A549 (cell line): ENCODE results near the gene HOXA2. TPM values are rescaled to one million over a fixed set of nuclear protein-coding genes. Genes with fewer than 3 reads are reported as not detected.

Source experiments
- ATAC-seq, 2 experiments: fragments of 200-7000 bp in 1 of 2; fragments of >200 bp in 1 of 2; cut with Nextera tagmentation in 1 of 2; cut with Tn5 transposase in 1 of 2; 3 replicates each; pipeline versions ENCODE4 v1.8.0 to v1.9.1; 2018 to 2020; ENCODE audit warnings: mild to moderate bottlenecking in 1 of 2, moderate library complexity in 1 of 2
- CTCF ChIA-PET: fragments of 300-600 bp; sonication (Branson Sonifier 250); formaldehyde crosslinking; extraction: SDS; loops from one replicate; lab custom pipeline; 2021; ENCODE audit warnings: antibody characterized with exemption, inconsistent platforms; lab: Yijun Ruan, JAX
- POLR2A ChIA-PET: fragments of 350-600 bp; formaldehyde crosslinking; extraction: SDS; loops from one replicate; lab custom pipeline; 2021; ENCODE audit warnings: antibody characterized with exemption, inconsistent platforms; lab: Yijun Ruan, JAX
- DNase-seq, 2 experiments: peaks; one replicate each; pipeline versions ENCODE4 v3.0.0 to v3.0.0-alpha.2; 2011 to 2016; ENCODE audit warnings: low read depth in 1 of 2, low spot score in 1 of 2
- FAIRE-seq: peaks from 2 replicates; lab custom pipeline; 2011; peaks lifted over from hg19 to GRCh38; lab: Jason Lieb, UNC
- H3K27ac ChIP-seq, 2 experiments: fragments of >200 bp; sonication (Bioruptor Twin); formaldehyde crosslinking; 3 replicates each; pipeline ENCODE4 v1.5.1; 2016 to 2017
- H3K4me1 ChIP-seq: fragments of >200 bp; sonication (Bioruptor Twin); formaldehyde crosslinking; 3 replicates; pipeline ENCODE4 v1.6.1; 2016
- H3K4me2 ChIP-seq: fragments of >200 bp; sonication (Bioruptor Twin); formaldehyde crosslinking; 3 replicates; pipeline ENCODE4 v1.6.1; 2016
- H3K4me3 ChIP-seq: fragments of >200 bp; sonication (Bioruptor Twin); formaldehyde crosslinking; 3 replicates; pipeline ENCODE4 v1.5.1; 2016
- H3K9me3 ChIP-seq: fragments of >200 bp; sonication (Bioruptor Twin); formaldehyde crosslinking; 3 replicates; pipeline ENCODE4 v1.6.1; 2016
- CBX2 ChIP-seq: fragments of 200-600 bp; sonication (generic); IDR thresholded peaks from 2 replicates; pipeline ENCODE4 v1.6.1; 2016; ENCODE audit warnings: low read depth, mild to moderate bottlenecking, borderline replicate concordance
- ELK1 ChIP-seq: fragments of 150-350 bp; IDR thresholded peaks from 2 replicates; pipeline ENCODE4 v1.6.1; 2014; ENCODE audit warnings: low read depth, mild to moderate bottlenecking, low read length
- EP300 ChIP-seq, 2 experiments: fragments of >200 bp; sonication (Bioruptor Twin); formaldehyde crosslinking; IDR thresholded peaks; 2 replicates in 1 of 2; 3 replicates in 1 of 2; pipeline ENCODE4 v1.6.1; 2016 to 2017
- JUN ChIP-seq, 2 experiments: fragments of >200 bp; sonication (Bioruptor Twin); formaldehyde crosslinking; IDR thresholded peaks; 2 replicates in 1 of 2; 3 replicates in 1 of 2; pipeline ENCODE4 v1.6.1; 2016 to 2017
- KDM5A ChIP-seq: fragments of 200-600 bp; sonication (generic); IDR thresholded peaks from 2 replicates; pipeline ENCODE4 v1.6.1; 2016; ENCODE audit warnings: antibody characterized with exemption, mild to moderate bottlenecking
- RCOR1 ChIP-seq: fragments of 150-350 bp; IDR thresholded peaks from 2 replicates; pipeline ENCODE4 v1.6.1; 2014; ENCODE audit warnings: antibody characterized with exemption, low read length, low read depth
- REST ChIP-seq: fragments of 200-600 bp; sonication (generic); IDR thresholded peaks from 2 replicates; pipeline ENCODE4 v1.6.1; 2016; ENCODE audit warnings: antibody characterized with exemption, mild to moderate bottlenecking, moderate library complexity
- RNF2 ChIP-seq: fragments of 200-600 bp; sonication (generic); IDR thresholded peaks from 2 replicates; pipeline ENCODE4 v1.6.1; 2016; ENCODE audit warnings: low read depth, mild to moderate bottlenecking, antibody characterized with exemption, moderate library complexity, borderline replicate concordance
- USF2 ChIP-seq: fragments of 450-650 bp; IDR thresholded peaks from 2 replicates; pipeline ENCODE4 v1.6.1; 2014; ENCODE audit warnings: antibody characterized with exemption
- ZFP36 ChIP-seq: fragments of 450-650 bp; IDR thresholded peaks from 2 replicates; pipeline ENCODE4 v1.6.1; 2014; ENCODE audit warnings: borderline replicate concordance; ENCODE audit not compliant: partially characterized antibody
- WGBS: methylation state at CpG from one replicate; pipeline ENCODE4 v1.1.6; 2017; ENCODE audit errors: missing lambda C conversion rate; 5-methylcytosine and 5-hydroxymethylcytosine counted together
- polyA minus RNA-seq: library from RNA; depleted of rRNA, polyadenylated mRNA; stranded (reverse); fragments of >200 nt; gene quantifications from 2 replicates; pipeline ENCODE4 v1.2.3, GENCODE V29; 2011; rRNA and poly(A)+ RNA removed
- polyA plus RNA-seq, 4 experiments: library from polyadenylated mRNA; depleted of rRNA in 3 of 4; stranded (reverse); fragments of >200 nt; fragmentation: RNase III in 1 of 4; extraction: RNeasy Plus Mini Kit Qiagen cat#74134 plus additional on column Dnase treatment in 1 of 4; gene quantifications; 2 replicates in 3 of 4; 3 replicates in 1 of 4; pipeline ENCODE4 v1.2.3, GENCODE V29; 2011 to 2017
- TF ChIP-seq, protein P1 (sequence below): fragments of 250-450 bp; sonication (Bioruptor Pico); IDR thresholded peaks from 2 replicates; pipeline ENCODE4 v1.5.0; 2020; ENCODE audit warnings: low read depth, mild to moderate bottlenecking, moderate library complexity
- TF ChIP-seq, protein P2 (sequence below): fragments of >200 bp; sonication (Bioruptor Twin); formaldehyde crosslinking; IDR thresholded peaks from 3 replicates; pipeline ENCODE4 v1.6.1; 2016

The HOXA2 gene
- polyA plus RNA-seq (2011; rRNA removed), result 2.1 and 2.4 TPM in 2 replicates
- polyA plus RNA-seq (2012; cell fraction: cytosol; rRNA removed), result 1.1 and 1.2 TPM in 2 replicates
- 4.0 and 5.5 TPM in 2 replicates for polyA plus RNA-seq (2012; cell fraction: nucleus; rRNA removed)
- polyA plus RNA-seq (2017; fragmentation: RNase III; extraction: RNeasy Plus Mini Kit Qiagen cat#74134 plus additional on column Dnase treatment), result 1.3 to 1.5 TPM (median 1.4 TPM) in 3 replicates
- 0.83 TPM in 2 replicates for polyA minus RNA-seq

DNA sequence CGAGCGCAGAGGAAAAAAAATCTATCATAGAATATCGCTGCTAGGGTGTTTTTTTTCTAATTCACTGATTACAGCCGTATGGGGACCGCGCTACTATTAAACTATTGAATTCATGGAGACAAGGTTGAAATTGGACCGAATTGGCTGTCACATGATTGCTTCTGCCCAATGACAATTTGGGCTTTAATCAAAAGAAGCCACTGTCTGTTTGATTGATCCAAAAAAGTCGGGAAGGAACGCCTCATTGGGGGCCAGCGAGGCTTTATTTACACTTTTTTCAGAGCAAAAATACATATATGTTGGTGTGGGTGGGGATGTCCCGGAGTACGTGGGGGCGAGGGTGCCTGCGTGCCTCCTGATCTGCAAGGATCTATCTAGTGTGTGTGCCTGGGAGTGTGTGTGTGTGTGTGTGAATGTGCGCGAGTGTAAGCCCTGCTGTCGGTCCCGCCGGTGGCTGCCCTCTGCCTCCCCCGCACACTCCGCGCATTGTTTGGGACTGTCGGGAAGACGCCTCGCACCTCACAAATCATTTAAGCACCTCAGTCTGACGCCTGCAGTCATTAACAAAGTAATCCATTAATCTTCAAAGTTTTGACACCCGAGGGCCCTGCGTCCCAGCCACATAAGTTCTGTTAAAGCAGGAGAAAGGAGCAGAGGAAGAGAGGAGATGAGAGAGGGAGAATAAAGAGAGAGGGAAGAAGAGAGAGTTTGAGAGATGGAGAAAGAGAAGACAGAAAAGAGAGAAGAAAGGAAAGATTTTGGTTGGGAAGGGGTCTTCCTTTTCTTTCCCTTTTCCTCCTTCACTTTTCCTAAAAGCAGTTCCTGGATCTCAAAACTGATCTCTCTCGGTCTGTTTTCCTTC is at the start of gene HOXA2:
HOXA2 (minus strand) TSS at position 103 of the 862 bp plus-strand sequence. CDS start 183 bp downstream, outside the sequence.
- H3K27ac ChIP-seq, result no peak within 1 kb of the TSS
- FAIRE-seq, result no peak

More for the DNA sequence above, at the start of gene HOXA2:
- ChIA-PET POLR2A (no interaction called here), CTCF (no interaction called here)
- Histone ChIP-seq H3K4me1 (peaks cover 6% of the 10 kb centered on the region), H3K4me3 (no peak within 1 kb of the TSS), H3K4me2 (no peak within 1 kb of the TSS), H3K9me3 (no peaks in the 10 kb centered on the region)
- no peak for DNase-seq
- 94% methylated on average over 29 of the region's 29 CpGs for WGBS
- no peak for TF ChIP-seq USF2
- TF ChIP-seq EP300 (IDR thresholded peaks at IDR 0.05), result no peak
- TF ChIP-seq ELK1, result no peak
- TF ChIP-seq ZFP36, result no peak
- TF ChIP-seq, protein P1, sequence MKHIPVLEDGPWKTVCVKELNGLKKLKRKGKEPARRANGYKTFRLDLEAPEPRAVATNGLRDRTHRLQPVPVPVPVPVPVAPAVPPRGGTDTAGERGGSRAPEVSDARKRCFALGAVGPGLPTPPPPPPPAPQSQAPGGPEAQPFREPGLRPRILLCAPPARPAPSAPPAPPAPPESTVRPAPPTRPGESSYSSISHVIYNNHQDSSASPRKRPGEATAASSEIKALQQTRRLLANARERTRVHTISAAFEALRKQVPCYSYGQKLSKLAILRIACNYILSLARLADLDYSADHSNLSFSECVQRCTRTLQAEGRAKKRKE (CRISPR knock-in tag), result no peak
- TF ChIP-seq, protein P2, sequence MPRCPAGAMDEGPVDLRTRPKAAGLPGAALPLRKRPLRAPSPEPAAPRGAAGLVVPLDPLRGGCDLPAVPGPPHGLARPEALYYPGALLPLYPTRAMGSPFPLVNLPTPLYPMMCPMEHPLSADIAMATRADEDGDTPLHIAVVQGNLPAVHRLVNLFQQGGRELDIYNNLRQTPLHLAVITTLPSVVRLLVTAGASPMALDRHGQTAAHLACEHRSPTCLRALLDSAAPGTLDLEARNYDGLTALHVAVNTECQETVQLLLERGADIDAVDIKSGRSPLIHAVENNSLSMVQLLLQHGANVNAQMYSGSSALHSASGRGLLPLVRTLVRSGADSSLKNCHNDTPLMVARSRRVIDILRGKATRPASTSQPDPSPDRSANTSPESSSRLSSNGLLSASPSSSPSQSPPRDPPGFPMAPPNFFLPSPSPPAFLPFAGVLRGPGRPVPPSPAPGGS, result no peak
- no peak for TF ChIP-seq CBX2
- no peak for TF ChIP-seq JUN (IDR thresholded peaks at IDR 0.05)
- no peak for TF ChIP-seq RNF2
- no peak for TF ChIP-seq KDM5A
- TF ChIP-seq REST, result no peak
- TF ChIP-seq RCOR1, result no peak
- ATAC-seq, result no peak
